HG03025 (cell line): ENCODE data around the gene AQP10.
"Not testable (repeated sequence)": the region's sequence is repeated elsewhere in the genome, so short reads cannot be mapped to it uniquely, and the experiment has no call there.

ENCODE experiments used
- ATAC-seq: cut with Tn5 transposase; IDR thresholded peaks from one replicate; pipeline ENCODE4 v1.9.1; 2021; ENCODE audit warnings: mild to moderate bottlenecking, moderate library complexity; ENCODE audit not compliant: unreplicated experiment, low FRiP score

Gene AQP10

GRCh38 chr1:154342132-154342531 is 21.2 kb downstream of the AQP10 start:
- ATAC-seq = no peak

DNA sequence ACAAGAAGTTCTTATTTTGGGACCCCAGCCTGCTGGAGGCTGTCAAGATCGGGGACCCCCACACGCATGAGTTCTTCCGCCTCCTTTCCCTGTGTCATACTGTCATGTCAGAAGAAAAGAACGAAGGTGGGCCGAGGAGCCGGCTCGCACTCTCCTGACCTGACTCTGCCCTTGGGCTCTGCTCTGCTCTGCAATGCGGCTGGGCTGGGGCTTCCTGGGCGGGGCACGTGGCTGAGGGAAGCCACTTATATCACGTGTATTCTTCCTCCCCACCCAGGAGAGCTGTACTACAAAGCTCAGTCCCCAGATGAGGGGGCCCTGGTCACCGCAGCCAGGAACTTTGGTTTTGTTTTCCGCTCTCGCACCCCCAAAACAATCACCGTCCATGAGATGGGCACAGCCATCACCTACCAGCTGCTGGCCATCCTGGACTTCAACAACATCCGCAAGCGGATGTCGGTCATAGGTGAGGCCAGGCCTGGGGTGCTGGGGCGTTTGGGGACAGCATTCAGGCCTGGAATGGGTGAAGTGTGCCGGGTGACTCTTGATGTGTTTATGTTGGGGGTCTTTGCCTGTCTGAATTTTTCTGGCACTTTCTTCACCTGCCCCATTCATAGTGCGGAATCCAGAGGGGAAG is 22.1 kb downstream of the AQP10 start:
- no peak for ATAC-seq

GRCh38 chr1:154344977-154345837 is 24.3 kb downstream of the AQP10 start:
- no peak for ATAC-seq

- ATAC-seq = no peak
These were observed 25.5 kb downstream of the AQP10 start for GRCh38 chr1:154346276-154346917.

GRCh38 chr1:154347961-154348360 is 27.1 kb downstream of the AQP10 start:
- no peak for ATAC-seq

GRCh38 chr1:154348429-154349076 is 27.7 kb downstream of the AQP10 start:
- no peak for ATAC-seq

- ATAC-seq = no peak
These were observed 28.2 kb downstream of the AQP10 start for GRCh38 chr1:154349121-154349520.

DNA sequence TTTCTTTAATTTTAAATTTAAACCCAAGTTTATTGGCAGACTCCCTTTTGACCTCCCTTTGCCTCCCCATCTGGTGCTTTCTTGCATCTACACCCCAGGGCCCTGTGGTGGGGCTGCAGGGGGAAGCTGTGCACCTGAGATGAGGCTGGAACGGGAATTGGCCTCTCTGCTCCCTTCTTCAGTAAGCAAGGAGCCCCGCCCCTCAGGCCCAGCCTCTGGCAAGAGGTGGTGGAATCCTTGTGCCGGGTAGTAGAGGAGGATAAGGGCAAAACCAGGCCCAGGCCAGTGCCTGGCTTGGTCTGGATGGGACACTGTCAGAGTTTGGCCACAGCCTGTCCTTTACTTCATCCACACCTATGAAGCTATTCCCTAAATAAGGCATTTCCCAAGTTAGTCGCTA is 29.5 kb downstream of the AQP10 start:
- no peak for ATAC-seq

- ATAC-seq = no peak
These were observed 30.6 kb downstream of the AQP10 start for GRCh38 chr1:154351363-154352068.

GRCh38 chr1:154352245-154352580 is 31.3 kb downstream of the AQP10 start:
- no peak for ATAC-seq

DNA sequence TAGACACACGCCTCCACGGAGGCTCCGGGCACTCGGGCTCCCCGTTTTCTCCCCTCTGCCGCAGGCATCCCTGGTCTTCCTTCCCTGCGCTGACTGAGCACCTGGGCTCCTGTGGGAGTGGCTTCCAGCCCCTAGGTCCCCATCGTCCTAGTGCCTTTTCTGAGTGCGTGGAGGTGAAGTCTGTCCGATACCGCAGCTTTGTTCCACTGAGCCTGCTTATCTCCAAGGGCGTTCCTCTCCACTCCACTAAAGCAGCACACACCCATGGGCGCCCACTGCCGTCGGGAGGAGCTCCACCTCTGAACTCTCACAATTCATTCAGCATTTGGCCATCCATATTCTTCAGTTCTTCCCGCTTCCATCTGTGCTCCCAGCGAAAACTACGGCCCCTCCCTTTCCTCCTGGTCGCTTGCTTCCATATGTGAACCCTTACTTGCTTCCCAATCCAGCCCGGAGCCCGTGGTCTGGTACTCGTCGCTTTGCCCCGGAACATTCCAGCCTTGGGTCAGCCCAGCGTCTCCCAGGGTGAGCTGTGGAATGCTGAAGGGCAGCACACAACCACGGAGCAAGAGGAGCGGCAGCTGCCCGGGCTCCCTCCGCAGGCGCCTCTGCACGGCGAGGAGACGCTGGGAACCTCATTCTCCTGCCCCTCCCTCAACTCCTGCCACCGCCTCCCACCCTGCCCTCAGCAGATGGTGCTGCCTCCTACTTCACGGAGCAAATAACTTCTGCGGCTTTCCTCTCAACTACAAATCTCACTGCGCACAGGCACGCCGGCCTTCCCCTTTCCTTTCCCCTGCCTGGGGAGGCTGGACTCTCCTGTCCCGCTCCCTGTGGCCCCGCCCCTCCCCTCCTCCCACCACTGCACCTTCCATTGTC is 31.9 kb downstream of the AQP10 start:
- no peak for ATAC-seq

DNA sequence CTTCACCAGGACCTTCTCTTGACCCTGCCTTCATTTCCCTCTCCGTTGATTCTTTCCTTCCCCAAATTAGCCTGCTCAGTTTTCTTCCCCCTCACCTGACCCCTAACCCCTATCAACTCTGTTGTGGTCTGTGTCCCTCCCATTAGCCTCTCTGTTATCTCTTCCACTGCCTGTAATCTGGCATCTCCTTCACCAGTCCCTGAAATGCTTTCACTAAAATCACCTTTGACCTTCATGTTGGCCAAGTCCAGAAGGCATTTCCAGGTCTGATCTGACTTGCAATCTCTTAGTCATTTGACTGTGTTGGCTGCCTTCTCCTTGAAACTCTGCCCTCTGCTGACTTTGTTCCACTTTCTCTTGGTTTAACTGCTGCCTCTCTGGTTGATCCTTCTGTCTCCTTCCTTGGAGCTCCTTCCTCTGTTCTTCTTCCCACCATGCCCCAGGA is 32.6 kb downstream of the AQP10 start:
- ATAC-seq = no peak

DNA sequence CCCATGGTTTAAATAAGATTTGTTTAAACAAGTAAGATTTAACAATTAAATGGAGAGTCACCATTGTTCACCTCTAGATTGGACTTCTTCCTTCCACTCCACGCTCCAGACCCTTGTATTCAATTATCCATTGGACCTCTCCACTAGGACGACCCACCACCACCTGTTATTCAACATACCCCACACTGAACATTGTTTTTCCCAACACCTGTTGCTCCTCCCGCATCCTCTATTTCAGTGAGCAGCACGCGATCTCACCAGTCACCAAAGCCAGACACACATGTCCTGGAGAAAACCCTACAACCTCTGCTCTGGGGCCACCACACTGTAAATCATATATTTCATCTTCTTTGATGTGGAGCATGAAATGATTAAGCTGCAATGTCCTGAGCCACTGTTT is 33.1 kb downstream of the AQP10 start:
- ATAC-seq = no peak

- ATAC-seq = no peak
These were observed 37.6 kb downstream of the AQP10 start for GRCh38 chr1:154358519-154358918.

DNA sequence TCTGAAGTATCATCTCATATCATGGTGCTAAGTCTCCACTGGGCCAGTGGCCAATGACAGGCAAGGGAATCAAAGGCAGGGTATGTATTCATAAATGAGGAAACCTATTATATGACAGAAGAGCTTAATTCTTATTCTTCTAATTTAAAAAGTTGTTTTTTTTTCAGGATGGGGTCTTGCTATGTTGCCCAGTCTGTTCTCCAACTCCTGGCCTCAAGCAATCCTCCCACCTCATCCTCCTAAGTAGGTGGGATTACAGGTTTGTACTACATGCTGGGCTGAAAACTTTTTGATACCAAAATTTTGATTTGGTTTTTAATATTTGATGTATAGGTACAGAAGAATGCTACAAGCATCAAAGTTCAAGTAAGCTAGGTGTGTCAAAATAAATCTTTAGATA is 39.4 kb downstream of the AQP10 start:
- no peak for ATAC-seq

DNA sequence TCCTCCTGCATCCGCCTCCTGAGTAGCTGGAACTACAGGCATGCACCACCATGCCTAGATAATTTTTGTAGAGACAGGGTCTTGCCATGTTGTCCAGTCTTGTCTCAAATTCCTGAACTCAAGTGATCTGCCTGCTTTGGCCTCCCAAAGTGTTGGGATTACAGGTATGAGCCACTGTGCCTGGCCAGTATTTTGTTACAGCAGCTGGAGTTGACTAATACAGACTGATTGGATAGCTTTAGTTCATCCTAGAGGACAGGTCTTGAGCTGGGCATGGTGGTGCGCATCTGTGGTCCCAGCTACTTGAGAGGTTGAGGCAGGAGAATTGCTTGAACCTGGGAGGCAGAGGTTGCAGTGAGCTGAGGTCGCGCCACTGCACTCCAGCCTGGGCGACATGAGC is 40.0 kb downstream of the AQP10 start:
- not testable (repeated sequence) for ATAC-seq

- ATAC-seq = no peak
These were observed 40.5 kb downstream of the AQP10 start for GRCh38 chr1:154361357-154361756.

DNA sequence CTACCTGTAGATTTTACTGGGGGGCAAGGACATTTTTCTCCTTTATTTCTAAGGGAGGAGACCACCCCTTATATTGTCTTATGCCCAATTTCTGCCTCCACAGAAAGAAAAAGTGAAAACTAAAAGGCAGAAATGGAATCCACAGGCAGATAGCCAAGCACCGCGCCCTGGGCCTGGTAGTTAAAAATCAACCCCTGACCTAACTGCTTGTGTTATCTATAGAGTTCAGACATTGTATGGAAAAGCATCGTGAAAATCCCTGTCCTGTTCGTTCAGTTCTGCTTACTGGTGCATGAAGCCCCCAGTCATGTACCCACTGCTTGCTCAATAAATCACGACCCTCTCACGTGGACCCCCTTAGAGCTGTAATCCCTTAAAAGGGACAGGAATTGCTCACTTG is 50.5 kb downstream of the AQP10 start:
- no peak for ATAC-seq

DNA sequence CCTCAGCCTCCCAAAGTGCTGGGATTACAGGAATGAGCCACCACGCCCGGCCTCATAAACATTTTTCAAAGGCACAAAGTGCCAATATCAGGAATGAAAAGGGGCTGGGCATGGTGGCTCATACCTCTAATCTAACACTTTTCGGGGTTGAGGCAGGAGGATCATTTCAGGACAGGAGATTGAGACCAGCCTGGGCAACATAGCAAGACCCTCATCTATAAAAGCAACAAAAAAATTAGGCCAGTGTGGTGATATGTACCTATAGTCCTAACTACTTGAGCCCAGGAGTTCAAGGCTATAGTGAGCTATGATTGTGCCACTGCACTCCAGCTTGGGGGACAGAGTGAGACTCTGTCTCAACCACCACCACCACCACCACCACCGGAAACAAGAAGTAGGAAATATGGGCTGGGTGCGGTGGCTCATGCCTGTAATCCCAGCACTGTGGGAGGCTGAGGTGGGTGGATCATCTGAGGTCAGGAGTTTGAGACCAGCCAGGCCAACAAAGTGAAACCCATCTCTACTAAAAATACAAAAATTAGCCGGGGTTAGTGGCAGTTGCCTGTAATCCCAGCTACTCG is 53.0 kb downstream of the AQP10 start:
- ATAC-seq = not testable (repeated sequence)
